PFSK-1 (cell line): ENCODE measurements around the gene SNX2.

Source experiments
- FOXP2 ChIP-seq: optimal IDR thresholded peaks from 2 replicates; pipeline ENCODE3; 2011; ENCODE audit warnings: borderline replicate concordance, control low read depth, inconsistent platforms; ENCODE audit not compliant: insufficient read depth; ENCODE audit errors: extremely low read length, extremely low read depth
- POLR2AphosphoS5 ChIP-seq: IDR thresholded peaks from 2 replicates; pipeline ENCODE4 v1.6.1; 2012; ENCODE audit warnings: low read depth, mild to moderate bottlenecking, control low read depth, low read length, moderate library complexity
- REST ChIP-seq, 2 experiments: IDR thresholded peaks; 2 replicates each; pipeline versions ENCODE4 v1.6.1 to v1.8.0; 2011 to 2012; ENCODE audit warnings: low read depth in 2 of 2, low read length in 2 of 2, control low read depth in 1 of 2, inconsistent platforms in 1 of 2, mild to moderate bottlenecking in 1 of 2, moderate library complexity in 1 of 2; ENCODE audit not compliant: insufficient read depth in 1 of 2
- SIN3A ChIP-seq: IDR thresholded peaks from 2 replicates; pipeline ENCODE4 v1.6.1; 2012; ENCODE audit warnings: mild to moderate bottlenecking, low read length, moderate library complexity, borderline replicate concordance; ENCODE audit not compliant: insufficient read depth
- TAF1 ChIP-seq: IDR thresholded peaks from 2 replicates; pipeline ENCODE4 v1.6.1; 2012; ENCODE audit warnings: low read length, control low read depth, borderline replicate concordance; ENCODE audit not compliant: insufficient read depth

The SNX2 gene

DNA sequence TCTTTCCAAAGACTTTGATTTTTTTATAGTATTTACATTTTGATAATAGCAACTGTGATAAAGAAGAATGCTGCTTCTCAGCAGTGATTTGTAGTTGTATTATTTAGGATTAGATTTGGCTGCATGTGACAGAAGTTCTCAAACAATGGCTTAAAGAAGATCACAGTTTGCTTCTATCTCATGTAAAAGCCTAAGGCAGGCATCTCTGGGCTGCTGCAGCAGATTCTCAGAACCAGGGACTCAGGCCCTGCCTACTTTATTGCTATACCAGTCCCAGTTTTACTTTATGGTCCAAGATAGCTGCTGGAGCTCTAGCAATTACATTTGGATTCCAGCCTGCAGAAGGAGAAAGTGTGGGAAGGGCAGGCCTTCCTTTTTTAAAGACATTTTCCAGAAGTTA, 8.8 kb upstream of the SNX2 start:
- no peak for TF ChIP-seq FOXP2
- no peak for TF ChIP-seq POLR2AphosphoS5
- no peak for TF ChIP-seq TAF1
- no peak for TF ChIP-seq SIN3A
- no peak for TF ChIP-seq REST (IDR thresholded peaks at IDR 0.05; ENCODE audit: insufficient read depth in 1 of 2, low read depth in 2 of 2, low read length in 2 of 2)

GRCh38 chr5:122770477-122770876, 4.4 kb upstream of the SNX2 start:
- TF ChIP-seq TAF1: no peak
- TF ChIP-seq POLR2AphosphoS5: no peak
- TF ChIP-seq FOXP2: no peak
- TF ChIP-seq REST (IDR thresholded peaks at IDR 0.05; ENCODE audit: insufficient read depth in 1 of 2, low read depth in 2 of 2, low read length in 2 of 2): no peak
- no peak for TF ChIP-seq SIN3A

DNA sequence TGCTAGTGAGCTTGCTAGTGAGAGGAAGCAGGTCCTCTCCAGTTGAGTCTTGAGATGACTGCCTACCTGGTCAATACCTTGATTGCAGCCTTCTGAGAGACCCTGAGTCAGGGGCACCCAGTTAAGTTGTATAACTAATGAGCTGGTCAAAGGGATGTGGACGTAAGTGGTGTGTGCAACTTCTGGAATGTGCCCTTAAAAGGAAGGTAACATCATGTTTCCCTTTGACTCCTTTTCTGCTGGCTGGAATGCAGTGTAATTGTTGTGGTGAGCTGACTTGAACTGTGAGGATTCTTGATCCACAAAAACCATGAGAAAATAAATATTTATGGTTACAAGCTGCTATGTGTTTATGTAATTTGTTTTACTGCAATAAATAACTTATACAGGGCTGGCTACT, 2.4 kb upstream of the SNX2 start:
- no peak for TF ChIP-seq SIN3A
- no peak for TF ChIP-seq POLR2AphosphoS5
- TF ChIP-seq FOXP2: no peak
- TF ChIP-seq TAF1: no peak
- TF ChIP-seq REST (IDR thresholded peaks at IDR 0.05; ENCODE audit: insufficient read depth in 1 of 2, low read depth in 2 of 2, low read length in 2 of 2): no peak

DNA sequence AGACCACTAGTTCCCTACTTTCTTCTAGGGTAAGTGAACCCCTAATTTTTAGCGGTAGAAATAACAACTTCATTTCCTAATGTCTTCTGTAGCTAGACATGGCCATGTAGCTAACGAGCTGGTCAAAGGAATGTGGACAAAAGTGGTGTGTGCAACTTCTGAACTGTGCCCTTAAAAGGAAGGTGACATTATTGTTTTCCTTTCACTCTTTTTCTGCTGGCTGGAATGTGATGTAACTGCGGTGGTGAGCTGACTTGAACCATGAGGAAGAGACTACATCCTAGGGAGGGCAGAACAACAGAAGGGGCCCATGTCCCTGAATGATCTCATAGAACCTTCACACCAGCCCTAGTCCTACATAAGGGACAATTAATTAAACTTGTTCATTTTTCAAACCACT, 1.3 kb upstream of the SNX2 start:
- TF ChIP-seq FOXP2 (no peak), SIN3A (no peak), TAF1 (no peak), REST (IDR thresholded peaks at IDR 0.05; ENCODE audit: insufficient read depth in 1 of 2, low read depth in 2 of 2, low read length in 2 of 2) (no peak), POLR2AphosphoS5 (no peak)

GRCh38 chr5:122774519-122774860, 390 bp upstream of the SNX2 start:
- no peak for TF ChIP-seq SIN3A
- TF ChIP-seq TAF1: no peak
- TF ChIP-seq FOXP2: no peak
- TF ChIP-seq REST (IDR thresholded peaks at IDR 0.05; ENCODE audit: insufficient read depth in 1 of 2, low read depth in 2 of 2, low read length in 2 of 2): no peak
- TF ChIP-seq POLR2AphosphoS5: no peak
